Measurements from ENCODE around the gene NOL4L. TPM values are rescaled to one million over a fixed set of nuclear protein-coding genes. Genes with fewer than 3 reads are reported as not detected.

Gene NOL4L
- total RNA-seq, 2 donors from 2014 or later = 18.0 to 59.7 TPM

DNA sequence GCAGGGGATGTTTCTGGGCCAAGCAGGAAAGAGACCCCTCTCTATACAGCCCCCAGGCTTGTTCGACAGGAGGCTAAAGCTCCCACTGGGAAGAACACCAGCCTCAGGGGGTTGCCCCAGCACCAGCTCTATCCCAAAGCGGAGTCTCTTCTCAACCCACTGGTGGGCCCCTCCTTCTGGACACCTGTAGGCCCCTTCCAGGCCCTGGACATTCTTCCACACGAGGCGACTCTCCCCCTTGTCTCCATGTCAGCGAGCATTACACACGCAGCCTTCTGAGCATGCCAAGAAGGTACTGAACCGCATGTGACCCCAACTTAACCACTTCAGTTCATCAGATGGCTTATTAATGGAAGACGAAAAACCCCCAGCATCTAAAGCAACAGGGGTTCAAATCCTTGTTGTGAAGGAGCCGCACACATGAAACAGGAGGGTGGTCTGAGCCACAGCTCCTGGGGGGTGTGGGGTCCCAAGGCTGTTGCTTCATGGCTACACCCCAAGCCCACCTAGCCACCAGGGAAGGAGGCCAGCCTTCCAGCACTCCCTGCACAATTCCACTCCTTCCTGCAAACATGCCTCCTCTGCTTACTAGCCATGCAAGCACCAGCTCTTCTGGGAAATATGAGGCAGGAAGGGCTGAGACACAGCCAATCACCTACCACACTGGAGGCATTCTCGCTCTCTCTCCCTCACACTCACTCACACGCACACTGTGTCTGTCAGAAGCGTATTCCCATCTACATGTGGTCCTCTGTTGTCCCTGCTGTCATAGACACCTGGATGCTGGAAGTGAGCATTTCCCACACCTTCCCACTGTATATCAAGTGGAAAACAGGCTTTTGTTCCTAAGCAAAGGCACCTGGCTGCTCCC lies 104.5 kb downstream of the NOL4L start:
- no peaks in the 10 kb centered on the region for H3K9me3 ChIP-seq
- TF ChIP-seq POLR2AphosphoS5 (IDR thresholded peaks at IDR 0.05) (no peak), POLR2A (IDR thresholded peaks at IDR 0.05) (no peak)
- TF ChIP-seq, protein P1, sequence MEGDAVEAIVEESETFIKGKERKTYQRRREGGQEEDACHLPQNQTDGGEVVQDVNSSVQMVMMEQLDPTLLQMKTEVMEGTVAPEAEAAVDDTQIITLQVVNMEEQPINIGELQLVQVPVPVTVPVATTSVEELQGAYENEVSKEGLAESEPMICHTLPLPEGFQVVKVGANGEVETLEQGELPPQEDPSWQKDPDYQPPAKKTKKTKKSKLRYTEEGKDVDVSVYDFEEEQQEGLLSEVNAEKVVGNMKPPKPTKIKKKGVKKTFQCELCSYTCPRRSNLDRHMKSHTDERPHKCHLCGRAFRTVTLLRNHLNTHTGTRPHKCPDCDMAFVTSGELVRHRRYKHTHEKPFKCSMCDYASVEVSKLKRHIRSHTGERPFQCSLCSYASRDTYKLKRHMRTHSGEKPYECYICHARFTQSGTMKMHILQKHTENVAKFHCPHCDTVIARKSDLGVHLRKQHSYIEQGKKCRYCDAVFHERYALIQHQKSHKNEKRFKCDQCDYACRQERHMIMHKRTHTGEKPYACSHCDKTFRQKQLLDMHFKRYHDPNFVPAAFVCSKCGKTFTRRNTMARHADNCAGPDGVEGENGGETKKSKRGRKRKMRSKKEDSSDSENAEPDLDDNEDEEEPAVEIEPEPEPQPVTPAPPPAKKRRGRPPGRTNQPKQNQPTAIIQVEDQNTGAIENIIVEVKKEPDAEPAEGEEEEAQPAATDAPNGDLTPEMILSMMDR (IDR thresholded peaks at IDR 0.05) = no peak
- intact Hi-C loops (cut with DNase I) = loop anchor here (10.0 kb wide), 1 partner anchor 276 kb away; the partner anchor contains the start of genes PLAGL2 and POFUT1
- H3K36me3 ChIP-seq = no peaks in the 10 kb centered on the region
- WGBS = 51% methylated on average over 12 of the region's 12 CpGs
- no peaks in the 10 kb centered on the region for H3K27me3 ChIP-seq (replicated peaks; ENCODE audit: insufficient read depth)
- no peak overlapping the region for H3K4me3 ChIP-seq
- H3K27ac ChIP-seq = peak overlapping the region; percentile 85 to 92
- DNase-seq (ENCODE audit: low spot score) = no peak
- peaks cover 17% of the 10 kb centered on the region for H3K4me1 ChIP-seq (replicated peaks)

DNA sequence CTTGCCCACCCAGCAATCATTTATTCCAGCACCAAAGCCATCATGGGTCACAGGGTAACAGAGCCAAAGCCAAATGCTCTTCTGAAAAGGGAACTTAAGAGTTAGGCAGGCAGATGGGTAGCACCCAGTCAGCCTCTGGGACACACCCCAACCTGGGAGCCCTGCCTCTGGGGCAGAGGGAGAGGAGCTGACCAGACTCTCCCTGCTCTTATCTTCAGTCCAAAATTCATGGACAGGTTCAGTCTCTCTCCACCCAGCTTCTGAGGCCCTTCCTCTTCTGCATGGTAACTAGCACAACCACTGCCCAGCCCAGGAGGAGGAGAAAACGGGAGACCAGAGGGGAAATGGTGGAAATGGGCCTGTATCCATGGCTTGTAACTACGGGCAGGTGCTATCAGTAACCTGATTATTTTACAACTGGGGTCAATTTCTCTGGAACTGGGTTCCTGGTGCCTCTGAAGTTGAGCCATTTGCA lies 105.4 kb downstream of the NOL4L start:
- intact Hi-C loops (cut with DNase I) = loop anchor here (10.0 kb wide), 1 partner anchor 275 kb away; the partner anchor contains the start of genes PLAGL2 and POFUT1
- WGBS = 19% methylated on average over 2 of the region's 2 CpGs
- no peak overlapping the region for H3K27ac ChIP-seq
- no peaks in the 10 kb centered on the region for H3K9me3 ChIP-seq
- no peaks in the 10 kb centered on the region for H3K36me3 ChIP-seq
- H3K4me3 ChIP-seq = no peak overlapping the region
- no peak for DNase-seq (ENCODE audit: low spot score)
- peaks cover 26% of the 10 kb centered on the region for H3K4me1 ChIP-seq (replicated peaks)
- no peaks in the 10 kb centered on the region for H3K27me3 ChIP-seq (replicated peaks; ENCODE audit: insufficient read depth)
- TF ChIP-seq POLR2AphosphoS5 (IDR thresholded peaks at IDR 0.05) (no peak), POLR2A (IDR thresholded peaks at IDR 0.05) (no peak)
- TF ChIP-seq, protein P1 (IDR thresholded peaks at IDR 0.05) = no peak

DNA sequence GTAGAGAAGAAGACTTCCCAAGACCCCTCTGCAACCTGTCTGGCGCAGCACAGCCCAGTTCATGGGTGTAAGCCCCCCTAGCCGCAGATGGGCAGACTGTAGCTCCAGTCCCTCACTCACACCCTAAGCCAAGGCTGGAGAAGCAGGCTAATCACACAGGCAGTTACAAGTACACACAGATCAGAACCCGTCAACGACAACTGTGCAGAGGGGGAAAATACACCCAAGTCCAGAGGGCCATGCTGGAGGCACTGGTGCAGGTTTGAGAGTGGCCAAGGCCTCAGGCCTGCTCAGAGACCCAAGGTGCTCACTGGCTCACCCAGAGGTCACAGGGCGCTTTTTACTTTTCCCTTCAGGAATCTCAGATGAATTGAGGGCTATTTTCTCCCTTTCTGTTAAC lies 106.1 kb downstream of the NOL4L start:
- peaks cover 33% of the 10 kb centered on the region for H3K4me1 ChIP-seq (replicated peaks)
- TF ChIP-seq POLR2A (IDR thresholded peaks at IDR 0.05) = no peak
- TF ChIP-seq, protein P1 (IDR thresholded peaks at IDR 0.05) = no peak
- no peak for DNase-seq (ENCODE audit: low spot score)
- no peaks in the 10 kb centered on the region for H3K36me3 ChIP-seq
- H3K4me3 ChIP-seq = no peak overlapping the region
- no peak overlapping the region for H3K27ac ChIP-seq
- H3K9me3 ChIP-seq = no peaks in the 10 kb centered on the region
- WGBS = 90% methylated on average over 5 of the region's 5 CpGs
- H3K27me3 ChIP-seq (replicated peaks; ENCODE audit: insufficient read depth) = no peaks in the 10 kb centered on the region
- intact Hi-C loops (cut with DNase I) = no loop called here

DNA sequence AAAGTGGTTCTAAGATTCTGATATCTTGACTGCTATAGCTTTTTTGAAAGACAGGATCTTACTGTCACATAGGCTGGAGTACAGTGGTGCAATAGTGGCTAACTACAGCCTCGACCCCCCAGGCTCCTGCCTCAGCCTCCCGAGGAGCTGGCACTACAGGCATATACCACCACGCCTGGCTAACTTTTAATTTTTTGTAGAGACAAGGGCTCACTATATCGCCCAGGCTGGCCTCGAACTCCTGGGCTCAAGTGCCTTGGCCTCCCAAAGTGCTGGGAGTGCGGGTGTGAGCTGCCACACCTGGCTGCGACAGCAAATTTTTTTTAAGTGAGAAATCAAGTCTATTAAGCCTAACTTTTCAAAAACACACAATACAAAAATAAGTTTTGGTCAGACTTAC lies 106.6 kb downstream of the NOL4L start:
- no peak overlapping the region for H3K27ac ChIP-seq
- peaks cover 33% of the 10 kb centered on the region for H3K4me1 ChIP-seq (replicated peaks)
- WGBS = 90% methylated on average over 7 of the region's 7 CpGs
- no peaks in the 10 kb centered on the region for H3K9me3 ChIP-seq
- no peaks in the 10 kb centered on the region for H3K36me3 ChIP-seq
- TF ChIP-seq, protein P1 (IDR thresholded peaks at IDR 0.05) = no peak
- TF ChIP-seq POLR2AphosphoS5 (IDR thresholded peaks at IDR 0.05) (no peak), POLR2A (IDR thresholded peaks at IDR 0.05) (no peak)
- intact Hi-C loops (cut with DNase I) = no loop called here
- H3K27me3 ChIP-seq (replicated peaks; ENCODE audit: insufficient read depth) = no peaks in the 10 kb centered on the region
- no peak for DNase-seq (ENCODE audit: low spot score)
- H3K4me3 ChIP-seq = no peak overlapping the region
